Activated gamma-delta T cell (primary cell): ENCODE data around the gene CCSER1.
"Not testable (repeated sequence)": the region's sequence is repeated elsewhere in the genome, so short reads cannot be mapped to it uniquely, and the experiment has no call there.

Experiments used
- DNase-seq: peaks from one replicate; lab custom pipeline; 2025; lab: John Stamatoyannopoulos, UW

Gene CCSER1

GRCh38 chr4:91282217-91282616 lies 1155.0 kb downstream of the CCSER1 start:
- no peak for DNase-seq

GRCh38 chr4:91283726-91284230 lies 1156.6 kb downstream of the CCSER1 start:
- DNase-seq: no peak

- DNase-seq: no peak
These were observed 1157.3 kb downstream of the CCSER1 start for GRCh38 chr4:91284480-91284879.

- DNase-seq: no peak
These were observed 1158.3 kb downstream of the CCSER1 start for GRCh38 chr4:91285487-91285886.

- no peak for DNase-seq
These were observed 1161.6 kb downstream of the CCSER1 start for GRCh38 chr4:91288702-91289311.

GRCh38 chr4:91298156-91298700 lies 1171.0 kb downstream of the CCSER1 start:
- DNase-seq: no peak

- no peak for DNase-seq
These were observed 1171.6 kb downstream of the CCSER1 start for GRCh38 chr4:91298824-91299223.

GRCh38 chr4:91302120-91302519 lies 1174.9 kb downstream of the CCSER1 start:
- DNase-seq: no peak

- DNase-seq: no peak
These were observed 1177.1 kb downstream of the CCSER1 start for GRCh38 chr4:91304292-91304691.

GRCh38 chr4:91317434-91317833 lies 1190.2 kb downstream of the CCSER1 start:
- DNase-seq: no peak

GRCh38 chr4:91319556-91320268 lies 1192.5 kb downstream of the CCSER1 start:
- DNase-seq: no peak

GRCh38 chr4:91322961-91323360 lies 1195.8 kb downstream of the CCSER1 start:
- no peak for DNase-seq

- DNase-seq: no peak
These were observed 1198.3 kb downstream of the CCSER1 start for GRCh38 chr4:91325495-91325894.

- not testable (repeated sequence) for DNase-seq
These were observed 1199.0 kb downstream of the CCSER1 start for GRCh38 chr4:91326167-91326566.

GRCh38 chr4:91330555-91331137 lies 1203.5 kb downstream of the CCSER1 start:
- DNase-seq: no peak

GRCh38 chr4:91340822-91341221 lies 1213.6 kb downstream of the CCSER1 start:
- DNase-seq: no peak

GRCh38 chr4:91345632-91346031 lies 1218.4 kb downstream of the CCSER1 start:
- DNase-seq: no peak

- DNase-seq: not testable (repeated sequence)
These were observed 1229.3 kb downstream of the CCSER1 start for GRCh38 chr4:91356496-91356895.

GRCh38 chr4:91358016-91358415 lies 1230.8 kb downstream of the CCSER1 start:
- not testable (repeated sequence) for DNase-seq

- not testable (repeated sequence) for DNase-seq
These were observed 1231.4 kb downstream of the CCSER1 start for GRCh38 chr4:91358621-91359020.

GRCh38 chr4:91359041-91360031 lies 1232.1 kb downstream of the CCSER1 start:
- no peak for DNase-seq
